ENCODE data around the gene LMF1.
"Not testable (repeated sequence)": the region's sequence is repeated elsewhere in the genome, so short reads cannot be mapped to it uniquely, and the experiment has no call there.

The LMF1 gene

DNA sequence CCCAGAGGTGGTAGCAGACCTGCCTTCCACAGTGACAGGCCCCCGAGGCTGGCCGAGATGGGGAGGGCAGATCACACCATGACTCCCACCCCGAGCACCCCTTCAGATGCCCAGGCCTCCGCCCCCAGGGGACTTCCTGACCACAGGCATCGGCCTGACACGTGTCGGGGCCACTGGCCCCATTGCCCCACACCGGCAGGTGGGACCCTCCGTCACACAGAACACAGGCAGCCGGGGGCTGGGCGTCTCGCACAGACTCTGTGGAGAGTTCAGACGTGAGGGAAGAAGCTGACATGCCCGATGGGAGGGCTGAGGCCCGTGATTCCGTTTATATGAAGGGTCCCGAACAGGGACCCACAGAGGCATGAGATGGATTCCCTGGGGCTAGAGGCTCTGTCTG, 118.9 kb downstream of the LMF1 start:
- DNase-seq (ENCODE audit: low read depth in 1 of 2, low spot score in 1 of 2): no peak

DNA sequence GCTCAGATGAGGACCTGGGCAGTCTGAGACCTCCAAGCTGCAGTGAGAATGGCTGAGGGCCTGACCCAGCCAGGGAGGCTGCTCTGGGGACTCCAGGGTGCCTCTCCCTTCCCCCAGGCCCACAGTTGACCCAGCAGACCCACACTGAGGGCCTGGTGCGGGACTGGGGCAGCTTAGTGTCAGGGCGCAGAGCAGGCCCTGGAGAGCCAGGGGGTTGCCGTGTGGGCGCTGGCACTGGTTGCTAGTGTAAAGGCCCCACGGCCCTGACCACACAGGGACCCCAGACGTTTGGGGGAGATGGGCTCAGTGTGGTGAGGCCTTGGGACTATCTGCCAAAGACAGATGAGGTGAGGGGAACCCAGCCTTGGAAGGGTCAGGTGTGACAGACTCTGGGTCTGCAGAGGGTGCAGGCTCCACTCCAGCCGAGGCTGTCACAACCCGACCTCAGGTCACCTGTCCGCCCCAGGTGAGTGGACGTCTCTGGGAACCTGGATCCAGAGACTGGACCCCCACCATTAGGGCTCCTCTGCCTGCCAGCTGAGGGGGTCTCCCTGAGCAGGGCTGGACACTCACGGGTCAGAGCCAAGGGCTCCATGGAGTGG, 119.5 kb downstream of the LMF1 start:
- no peak for DNase-seq (ENCODE audit: low read depth in 1 of 2, low spot score in 1 of 2)

GRCh38 chr16:850668-851067, 120.1 kb downstream of the LMF1 start:
- no peak for DNase-seq (ENCODE audit: low read depth in 1 of 2, low spot score in 1 of 2)

DNA sequence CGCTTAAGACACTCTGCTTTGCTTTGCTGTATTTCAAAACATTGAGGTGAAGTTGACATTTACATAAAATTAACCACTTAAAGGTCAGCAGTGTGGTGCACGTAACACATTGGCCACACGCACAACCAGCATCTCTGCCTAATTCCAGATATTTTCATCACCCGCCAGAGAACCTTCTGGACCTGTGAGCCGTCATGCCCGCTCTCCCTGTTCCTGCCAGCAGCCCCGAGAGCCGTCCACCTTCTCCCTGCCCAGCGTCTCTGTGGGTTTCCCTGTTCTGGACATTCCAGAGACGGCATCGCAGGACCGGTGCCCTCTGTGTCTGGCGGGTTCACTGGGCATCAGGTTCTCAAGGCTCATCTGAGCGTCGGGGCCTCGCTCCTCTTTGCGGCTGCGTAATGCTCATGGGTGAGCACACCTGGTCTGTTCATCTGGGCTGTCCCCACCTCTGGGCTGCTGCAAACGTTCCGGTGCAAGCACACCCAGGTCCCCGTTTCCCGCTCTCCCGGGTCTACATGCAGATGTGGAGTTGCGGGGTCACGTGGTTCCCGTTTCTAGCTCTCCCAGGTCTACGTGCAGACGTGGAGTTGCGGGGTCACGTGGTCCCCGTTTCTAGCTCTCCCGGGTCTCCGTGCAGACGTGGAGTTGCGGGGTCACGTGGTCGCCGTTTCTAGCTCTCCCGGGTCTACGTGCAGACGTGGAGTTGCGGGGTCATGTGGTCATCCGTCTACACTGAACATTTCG, 122.1 kb downstream of the LMF1 start:
- DNase-seq (ENCODE audit: low read depth in 1 of 2, low spot score in 1 of 2): no peak

- DNase-seq (ENCODE audit: low read depth in 1 of 2, low spot score in 1 of 2): no peak
Observed at GRCh38 chr16:847681-848445, 122.9 kb downstream of the LMF1 start.

DNA sequence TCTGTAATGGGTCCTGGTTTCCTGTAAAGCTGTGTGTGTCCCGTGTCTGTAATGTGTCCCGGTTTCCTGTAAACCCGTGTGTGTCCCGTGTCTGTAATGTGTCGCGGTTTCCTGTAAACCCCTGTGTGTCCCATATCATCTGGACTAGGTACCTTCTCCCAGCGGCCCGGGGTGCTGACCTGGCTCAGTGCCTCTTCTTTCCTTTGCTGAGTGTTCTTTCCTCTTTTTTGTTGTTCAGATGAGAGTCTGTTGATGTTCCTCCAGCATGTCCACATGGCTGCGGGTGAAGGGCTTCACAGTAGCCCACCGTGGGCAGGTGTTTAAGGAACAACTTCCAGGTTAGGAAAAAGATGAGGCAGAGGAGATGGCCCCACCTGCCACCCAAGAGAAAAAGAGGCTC, 123.6 kb downstream of the LMF1 start:
- no peak for DNase-seq (ENCODE audit: low read depth in 1 of 2, low spot score in 1 of 2)

DNA sequence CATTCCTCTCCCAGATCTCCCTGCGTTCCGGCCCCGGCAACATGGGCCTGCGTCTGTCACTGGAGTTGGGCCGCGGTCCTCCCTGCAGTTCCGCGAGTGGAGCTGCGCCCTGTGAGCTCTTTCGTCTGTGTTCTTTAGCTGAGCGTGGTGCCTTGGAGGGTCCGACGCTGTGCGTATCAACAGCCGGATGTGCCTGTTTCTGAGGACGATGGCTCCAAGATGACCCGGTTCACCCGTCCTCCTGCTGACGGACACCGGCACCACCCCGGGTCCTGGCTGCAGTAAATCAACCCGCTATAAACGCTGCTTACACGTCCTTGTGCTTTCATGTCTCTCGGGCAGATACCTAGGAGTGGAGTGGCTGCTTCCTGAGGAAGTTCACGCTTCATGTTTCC, 125.4 kb downstream of the LMF1 start:
- DNase-seq (ENCODE audit: low read depth in 1 of 2, low spot score in 1 of 2): no peak

DNA sequence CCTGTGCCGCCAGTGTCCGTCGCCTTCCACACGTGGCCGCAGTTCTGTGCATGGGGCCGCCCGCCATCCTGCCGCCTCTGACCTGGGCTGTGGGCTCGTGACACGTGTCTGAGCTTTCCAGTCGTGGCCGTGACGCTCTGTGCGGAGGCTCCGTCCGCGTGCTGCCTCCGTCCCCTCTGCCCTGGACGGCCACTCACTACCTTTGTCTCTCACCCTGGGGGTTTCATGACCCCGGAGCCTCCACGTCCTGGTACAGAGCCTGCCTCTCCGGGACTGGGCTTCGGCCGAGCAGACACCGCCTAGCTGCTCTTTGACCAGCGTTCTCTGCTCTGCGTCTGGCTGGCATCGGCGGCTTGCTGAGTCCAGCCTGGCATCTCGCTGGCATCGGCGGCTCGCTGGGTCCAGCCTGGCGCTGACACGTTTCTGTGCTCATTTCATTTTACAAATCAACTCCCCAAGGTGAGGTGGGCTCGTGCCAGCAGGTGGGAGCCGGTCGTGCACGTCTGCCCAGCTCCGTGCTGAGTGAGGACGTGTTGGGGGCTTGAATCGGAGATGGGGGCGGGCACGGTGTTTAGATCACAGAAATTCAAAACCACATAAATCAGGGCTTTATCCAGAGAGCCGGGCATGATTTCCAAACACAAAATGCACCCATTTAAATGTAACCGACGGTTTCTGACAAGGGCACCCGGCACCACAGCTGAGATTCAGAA, 126.0 kb downstream of the LMF1 start:
- no peak for DNase-seq (ENCODE audit: low read depth in 1 of 2, low spot score in 1 of 2)

- DNase-seq (ENCODE audit: low read depth in 1 of 2, low spot score in 1 of 2): no peak
Observed at GRCh38 chr16:843771-844170, 127.0 kb downstream of the LMF1 start.

GRCh38 chr16:842711-843560, 127.8 kb downstream of the LMF1 start:
- DNase-seq (ENCODE audit: low read depth in 1 of 2, low spot score in 1 of 2): no peak

GRCh38 chr16:842061-842476, 128.7 kb downstream of the LMF1 start:
- no peak for DNase-seq (ENCODE audit: low read depth in 1 of 2, low spot score in 1 of 2)

- DNase-seq (ENCODE audit: low read depth in 1 of 2, low spot score in 1 of 2): no peak
Observed at GRCh38 chr16:841455-842060, 129.2 kb downstream of the LMF1 start.

- no peak for DNase-seq (ENCODE audit: low read depth in 1 of 2, low spot score in 1 of 2)
Observed at GRCh38 chr16:840561-841454, 130.0 kb downstream of the LMF1 start.

DNA sequence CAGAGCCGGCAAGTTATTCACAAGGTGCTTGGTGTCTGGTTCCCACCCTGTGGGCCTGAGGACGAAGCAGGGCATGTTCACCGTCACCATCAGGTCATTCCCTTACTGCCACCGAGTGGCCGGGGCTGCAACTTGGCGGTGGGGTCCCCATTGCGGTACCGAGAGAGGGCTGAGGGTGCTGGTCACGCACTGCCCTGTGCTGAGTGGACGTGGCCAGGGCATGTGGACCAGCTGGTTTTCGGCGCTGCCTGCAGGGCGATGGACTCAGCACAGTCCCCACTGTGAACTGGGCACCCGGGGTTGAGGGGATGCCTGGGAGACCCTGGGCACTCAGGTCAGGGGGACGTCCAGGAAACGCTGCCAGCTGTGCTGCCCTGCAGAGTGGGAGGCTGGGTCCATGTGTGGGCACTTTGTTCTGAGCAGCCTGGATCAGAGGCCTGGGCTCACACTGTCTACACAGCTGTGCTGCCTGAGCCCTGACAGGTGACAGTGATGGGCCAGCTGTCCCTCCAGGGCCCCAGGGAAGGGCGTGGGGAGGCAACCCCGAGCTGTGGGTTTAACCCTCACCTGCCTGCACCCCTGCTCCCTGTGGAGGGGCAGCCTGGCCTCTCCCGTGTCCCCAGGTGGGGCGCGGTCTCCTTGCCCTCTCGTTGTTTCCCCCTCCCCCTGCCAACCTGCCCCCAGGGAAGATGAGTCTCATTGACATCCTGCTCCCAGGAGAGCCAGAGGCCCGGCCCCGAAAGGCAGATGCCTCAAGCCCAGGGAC, 131.0 kb downstream of the LMF1 start:
- DNase-seq (ENCODE audit: low read depth in 1 of 2, low spot score in 1 of 2): no peak

GRCh38 chr16:838741-839140, 132.0 kb downstream of the LMF1 start:
- no peak for DNase-seq (ENCODE audit: low read depth in 1 of 2, low spot score in 1 of 2)

GRCh38 chr16:836822-837221, 134.0 kb downstream of the LMF1 start:
- not testable (repeated sequence) for DNase-seq (ENCODE audit: low read depth in 1 of 2, low spot score in 1 of 2)

DNA sequence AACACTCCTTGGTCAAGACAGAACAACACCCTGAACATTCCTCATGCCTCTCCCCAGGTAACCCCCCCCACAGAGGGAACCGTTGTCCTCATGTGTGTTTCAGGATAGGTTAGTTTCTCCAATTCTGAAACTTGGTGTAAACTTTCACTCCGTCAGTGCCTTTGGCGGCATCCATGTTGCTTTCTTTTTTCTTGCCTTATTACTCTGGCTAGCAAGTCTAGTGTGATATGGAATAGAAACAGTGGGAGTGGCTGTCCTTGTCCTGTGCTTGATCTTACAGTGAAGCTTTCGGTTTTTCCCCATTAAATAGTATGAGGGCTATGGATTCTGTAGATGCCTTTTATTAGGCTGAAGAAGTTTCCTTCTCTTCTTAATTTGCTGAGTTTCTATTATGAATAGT, 134.6 kb downstream of the LMF1 start:
- no peak for DNase-seq (ENCODE audit: low read depth in 1 of 2, low spot score in 1 of 2)

- no peak for DNase-seq (ENCODE audit: low read depth in 1 of 2, low spot score in 1 of 2)
Observed at GRCh38 chr16:835373-835772, 135.4 kb downstream of the LMF1 start.

DNA sequence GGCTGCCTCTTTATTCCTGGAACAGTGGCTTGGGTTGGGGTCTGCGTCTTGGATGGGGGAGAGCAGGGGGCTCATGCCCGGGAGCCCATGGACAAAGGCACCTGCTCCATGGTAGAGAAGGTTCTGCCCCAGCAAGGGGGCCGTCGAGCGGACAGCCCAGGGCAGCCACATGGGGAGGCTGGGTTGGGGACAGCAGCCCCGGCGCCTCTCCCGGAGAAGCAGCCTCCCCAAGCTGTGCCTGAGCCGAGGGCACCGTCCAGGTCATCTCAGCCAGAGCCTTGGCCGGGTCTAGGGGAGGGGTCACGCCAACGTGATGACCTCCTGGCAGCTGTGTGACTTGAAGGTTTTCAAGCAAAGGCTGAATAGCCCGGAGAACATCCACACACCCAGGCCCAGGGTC, 137.4 kb downstream of the LMF1 start:
- DNase-seq (ENCODE audit: low read depth in 1 of 2, low spot score in 1 of 2): no peak
